ENCODE measurements around the gene NTSR1.

Gene NTSR1

DNA sequence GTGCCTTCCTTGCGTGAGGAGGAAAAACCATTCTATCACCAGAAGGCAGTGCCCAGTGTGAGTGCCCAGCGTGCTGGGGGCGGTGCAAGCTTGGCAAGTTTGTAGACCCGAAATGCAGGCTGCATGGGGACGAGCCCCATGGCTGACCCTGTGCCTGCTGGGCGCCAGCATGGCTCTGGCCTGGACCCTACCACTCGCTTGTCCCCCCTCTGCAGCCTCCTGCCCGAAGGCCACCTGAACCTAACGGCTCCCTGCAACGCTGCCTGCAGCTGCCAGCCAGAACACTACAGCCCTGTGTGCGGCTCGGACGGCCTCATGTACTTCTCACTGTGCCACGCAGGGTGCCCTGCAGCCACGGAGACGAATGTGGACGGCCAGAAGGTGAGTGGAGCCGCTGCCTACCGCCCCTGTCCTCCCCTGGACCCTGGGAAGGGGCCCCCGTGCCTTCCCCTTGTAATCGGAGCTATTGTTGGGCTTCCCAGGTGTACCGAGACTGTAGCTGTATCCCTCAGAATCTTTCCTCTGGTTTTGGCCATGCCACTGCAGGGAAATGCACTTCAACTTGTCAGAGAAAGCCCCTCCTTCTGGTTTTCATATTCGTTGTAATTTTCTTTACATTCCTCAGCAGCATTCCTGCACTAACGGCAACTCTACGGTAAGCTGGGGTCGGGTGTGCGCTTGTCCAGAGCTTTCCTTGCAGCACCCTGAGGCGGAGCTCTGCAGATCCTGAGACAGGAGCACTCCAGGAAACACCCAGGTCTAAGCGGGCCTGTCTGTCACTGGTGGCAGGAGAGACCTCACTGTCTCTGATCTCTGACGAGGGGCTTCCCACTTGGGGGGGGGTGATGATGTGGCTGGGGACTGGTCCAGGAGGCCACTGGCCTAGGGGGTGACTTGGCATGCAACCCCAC, 40.9 kb upstream of the NTSR1 start:
- H3K27ac ChIP-seq, result no peak overlapping the region
- TF ChIP-seq CTCF (IDR thresholded peaks at IDR 0.05) (no peak), ZFX (IDR thresholded peaks at IDR 0.05; ENCODE audit: borderline replicate concordance) (no peak)

GRCh38 chr20:62668441-62669027, 40.1 kb upstream of the NTSR1 start:
- no peak overlapping the region for H3K27ac ChIP-seq
- TF ChIP-seq ZFX (IDR thresholded peaks at IDR 0.05; ENCODE audit: borderline replicate concordance), result no peak
- peak; percentile 72 for TF ChIP-seq CTCF (IDR thresholded peaks at IDR 0.05)

- no peak overlapping the region for H3K27ac ChIP-seq
These were observed 39.4 kb upstream of the NTSR1 start for GRCh38 chr20:62669249-62669648.

DNA sequence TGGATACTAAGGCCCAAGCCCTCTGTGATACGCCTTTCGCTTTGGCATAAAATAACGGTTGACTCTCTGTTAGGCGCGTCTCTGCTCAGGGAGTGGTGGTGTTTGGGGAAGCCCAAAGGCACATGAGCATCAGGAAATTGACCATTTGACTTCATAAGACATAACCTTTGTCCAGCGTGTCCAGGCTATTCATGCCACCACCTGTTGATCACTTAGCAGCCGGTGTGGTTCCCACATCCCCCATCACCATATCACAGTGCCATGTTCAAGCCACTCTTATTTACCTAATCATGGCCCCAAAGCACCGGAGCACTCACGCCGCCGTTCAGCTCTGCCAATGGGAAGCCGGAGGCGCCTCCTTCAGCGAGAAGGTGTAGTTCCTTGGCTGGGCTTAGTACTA, 38.5 kb upstream of the NTSR1 start:
- no peak overlapping the region for H3K27ac ChIP-seq
- no peak for TF ChIP-seq ZFX (IDR thresholded peaks at IDR 0.05; ENCODE audit: borderline replicate concordance)
- TF ChIP-seq CTCF (IDR thresholded peaks at IDR 0.05), result no peak

More at GRCh38 chr20:62669249-62669648, 39.4 kb upstream of the NTSR1 start:
- TF ChIP-seq CTCF (IDR thresholded peaks at IDR 0.05), result no peak

GRCh38 chr20:62670998-62671397, 37.6 kb upstream of the NTSR1 start:
- no peak overlapping the region for H3K27ac ChIP-seq
- TF ChIP-seq ZFX (IDR thresholded peaks at IDR 0.05; ENCODE audit: borderline replicate concordance) (no peak), CTCF (IDR thresholded peaks at IDR 0.05) (no peak)

GRCh38 chr20:62671765-62672164, 36.9 kb upstream of the NTSR1 start:
- TF ChIP-seq ZFX (IDR thresholded peaks at IDR 0.05; ENCODE audit: borderline replicate concordance) (no peak), CTCF (IDR thresholded peaks at IDR 0.05) (no peak)
- no peak overlapping the region for H3K27ac ChIP-seq

GRCh38 chr20:62674370-62674769, 34.3 kb upstream of the NTSR1 start:
- TF ChIP-seq ZFX (IDR thresholded peaks at IDR 0.05; ENCODE audit: borderline replicate concordance) (no peak), CTCF (IDR thresholded peaks at IDR 0.05) (no peak)
- no peak overlapping the region for H3K27ac ChIP-seq
